ENCODE measurements around the gene MYL6B.

MYL6B gene

DNA sequence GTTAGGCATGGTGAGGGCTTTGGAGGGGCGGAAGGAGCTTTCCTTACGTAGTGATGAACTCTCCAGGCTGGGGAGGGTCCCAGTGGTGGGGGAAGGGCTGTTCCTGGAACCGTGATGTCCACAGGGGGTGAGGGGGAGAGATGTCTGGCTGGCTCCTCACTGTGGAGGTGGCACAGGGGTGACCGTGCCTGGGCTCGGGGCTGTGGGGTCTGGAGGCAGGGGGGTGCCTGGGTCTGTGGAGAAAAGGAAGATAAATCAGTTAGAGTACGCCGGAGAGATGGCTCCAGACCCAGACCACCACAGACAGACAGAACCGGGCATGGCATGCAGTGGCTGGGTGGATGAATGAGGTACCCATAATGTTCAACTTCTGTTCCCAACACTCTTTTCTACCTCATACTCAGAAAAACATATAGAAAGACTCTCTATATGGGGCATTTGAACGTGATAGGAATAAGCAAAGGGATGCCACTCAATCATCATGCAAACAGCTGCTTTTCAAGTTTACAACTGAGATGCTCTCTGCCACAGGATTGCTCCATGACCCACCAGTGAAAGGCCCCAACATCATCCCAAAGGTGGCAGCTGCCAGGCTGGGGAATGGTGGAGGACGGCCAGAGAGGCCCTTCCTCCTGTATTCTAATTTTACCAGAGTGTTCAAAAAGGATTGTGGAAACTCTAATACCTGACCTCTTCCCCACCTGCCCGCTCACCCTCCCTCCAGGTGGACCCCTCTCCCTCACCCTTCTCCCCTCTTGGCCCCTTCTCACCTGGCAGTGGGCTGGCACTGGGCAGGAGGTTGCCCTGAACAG lies 11.4 kb downstream of the MYL6B start:
- Histone ChIP-seq H3K36me3 (ENCODE audit: control insufficient read depth in 4 of 4, insufficient read depth in 4 of 4, low read length in 3 of 4) (peaks cover 4 to 89% (median 67%) of the 10 kb centered on the region in 4 experiments), H3K4me3 (ENCODE audit: control insufficient read depth in 1 of 7, extremely low read depth in 1 of 7, insufficient read depth in 4 of 7, low read depth in 2 of 7, low read length in 6 of 7) (no peak overlapping the region), H3K4me1 (ENCODE audit: control extremely low read depth in 1 of 4, control insufficient read depth in 4 of 4, insufficient read depth in 4 of 4, low read length in 3 of 4) (peaks cover 8 to 24% (median 21%) of the 10 kb centered on the region in 4 experiments), H3K9me3 (ENCODE audit: control extremely low read depth in 1 of 5, control insufficient read depth in 4 of 5, insufficient read depth in 2 of 5, low read depth in 1 of 5, low read length in 4 of 5) (no peaks in the 10 kb centered on the region), H3K27ac (ENCODE audit: insufficient read depth in 1 of 2, low read depth in 1 of 2, low read length in 2 of 2, poor library complexity in 1 of 2, severe bottlenecking in 2 of 2) (no peak overlapping the region), H3K27me3 (replicated peaks in 2 of 5; ENCODE audit: control insufficient read depth in 4 of 5, insufficient read depth in 5 of 5, low read length in 4 of 5) (no peaks in the 10 kb centered on the region)
- ChIA-PET CTCF (interaction anchor here (1.4 to 6.0 kb wide), 5 partner anchors 10 to 94 kb away, joined by 3 to 47 read pairs (median 17); partner anchors contain the start of genes ANKRD52 and ZC3H10), POLR2A (interaction anchor here (0.6 to 1.8 kb wide), 4 partner anchors 12 to 172 kb away, joined by 3 to 5 read pairs (median 4); partner anchors contain the start of gene ESYT1)
- no peak for DNase-seq
- 90% methylated on average over 5 of the region's 11 CpGs for WGBS (ENCODE audit: insufficient coverage)

- no peak for DNase-seq
- Histone ChIP-seq H3K27ac (ENCODE audit: insufficient read depth in 1 of 2, low read depth in 1 of 2, low read length in 2 of 2, poor library complexity in 1 of 2, severe bottlenecking in 2 of 2) (no peak overlapping the region), H3K4me1 (ENCODE audit: control extremely low read depth in 1 of 4, control insufficient read depth in 4 of 4, insufficient read depth in 4 of 4, low read length in 3 of 4) (peaks cover 5 to 19% (median 16%) of the 10 kb centered on the region in 4 experiments), H3K36me3 (ENCODE audit: control insufficient read depth in 4 of 4, insufficient read depth in 4 of 4, low read length in 3 of 4) (peaks cover 4 to 94% (median 69%) of the 10 kb centered on the region in 4 experiments), H3K27me3 (replicated peaks in 2 of 5; ENCODE audit: control insufficient read depth in 4 of 5, insufficient read depth in 5 of 5, low read length in 4 of 5) (no peaks in the 10 kb centered on the region), H3K9me3 (ENCODE audit: control extremely low read depth in 1 of 5, control insufficient read depth in 4 of 5, insufficient read depth in 2 of 5, low read depth in 1 of 5, low read length in 4 of 5) (no peaks in the 10 kb centered on the region), H3K4me3 (ENCODE audit: control insufficient read depth in 1 of 7, extremely low read depth in 1 of 7, insufficient read depth in 4 of 7, low read depth in 2 of 7, low read length in 6 of 7) (no peak overlapping the region)
- ChIA-PET POLR2A (no interaction called here), CTCF (interaction anchor here (1.4 to 6.0 kb wide), 2 partner anchors 10 to 40 kb away, joined by 3 to 47 read pairs; no protein-coding TSS in a partner anchor)
- WGBS (ENCODE audit: insufficient coverage) = 99% methylated on average over 9 of the region's 17 CpGs
These were observed 11.9 kb downstream of the MYL6B start for GRCh38 chr12:56164345-56164729.

DNA sequence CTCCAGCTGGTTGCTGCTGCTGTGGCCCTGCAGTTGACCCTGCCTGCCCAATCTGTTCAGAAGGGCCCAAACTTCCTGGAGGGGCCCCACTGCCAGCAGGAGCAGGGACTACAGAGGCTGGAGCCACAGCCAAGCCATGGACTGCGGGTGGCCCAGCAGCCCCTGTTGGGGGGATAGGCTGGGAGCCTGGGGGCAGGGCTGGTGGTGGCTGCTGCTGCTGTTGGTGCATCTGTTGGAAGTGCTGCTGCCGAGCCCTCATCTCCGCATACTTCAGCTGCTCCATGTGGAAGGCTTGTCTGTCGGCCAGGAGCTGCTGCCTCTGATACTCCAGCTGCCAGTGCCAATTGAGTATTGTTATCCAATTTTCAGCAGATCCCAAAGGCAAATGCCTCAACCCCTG lies 13.0 kb downstream of the MYL6B start:
- peaks cover 8 to 94% (median 70%) of the 10 kb centered on the region in 4 experiments for H3K36me3 ChIP-seq (ENCODE audit: control insufficient read depth in 4 of 4, insufficient read depth in 4 of 4, low read length in 3 of 4)

DNA sequence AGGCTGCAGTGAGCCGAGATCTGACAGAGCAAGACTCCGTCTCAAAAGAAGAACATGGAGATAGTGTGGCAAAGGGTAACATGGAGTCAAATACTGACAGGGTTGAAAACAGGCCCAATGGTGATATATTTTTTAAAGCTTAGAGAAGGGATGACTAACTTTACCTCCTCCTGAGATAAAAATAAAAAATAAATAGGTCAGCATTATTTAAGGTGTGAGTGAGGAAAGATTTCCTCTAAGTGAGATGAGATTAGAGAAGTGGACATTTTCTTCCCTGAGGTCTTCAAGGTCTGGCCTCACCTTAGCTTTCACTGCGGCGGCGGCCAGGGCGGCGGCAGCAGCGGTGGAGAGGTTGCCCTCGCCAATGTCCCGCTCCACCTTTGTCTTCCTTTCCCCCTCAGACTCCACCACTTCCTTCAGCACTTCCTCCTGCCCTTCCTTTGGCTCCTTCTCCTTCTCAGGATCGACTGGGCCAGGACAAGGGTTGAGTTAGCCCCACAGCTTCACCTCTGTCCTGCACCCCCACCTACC lies 16.9 kb downstream of the MYL6B start:
- DNase-seq = no peak
- WGBS (ENCODE audit: insufficient coverage) = 87% methylated on average over 11 of the region's 11 CpGs
- H3K9me3 ChIP-seq (ENCODE audit: control extremely low read depth in 1 of 5, control insufficient read depth in 4 of 5, insufficient read depth in 2 of 5, low read depth in 1 of 5, low read length in 4 of 5) = no peaks in the 10 kb centered on the region
- H3K4me1 ChIP-seq (ENCODE audit: control extremely low read depth in 1 of 4, control insufficient read depth in 4 of 4, insufficient read depth in 4 of 4, low read length in 3 of 4) = no peaks in the 10 kb centered on the region
- ChIA-PET POLR2A (interaction anchor here (0.5 to 0.6 kb wide), 2 partner anchors 11 to 13 kb away, joined by 3 to 4 read pairs; partner anchors contain the start of gene MYL6), CTCF (interaction anchor here (1.0 to 1.3 kb wide), 3 partner anchors 8 to 45 kb away, joined by 3 to 4 read pairs (median 3); partner anchors contain the start of gene SMARCC2)
- H3K27ac ChIP-seq (ENCODE audit: insufficient read depth in 1 of 2, low read depth in 1 of 2, low read length in 2 of 2, poor library complexity in 1 of 2, severe bottlenecking in 2 of 2) = peak overlapping the region in 1 of 2 experiments; percentile 49
- no peak overlapping the region for H3K4me3 ChIP-seq (ENCODE audit: control insufficient read depth in 1 of 7, extremely low read depth in 1 of 7, insufficient read depth in 4 of 7, low read depth in 2 of 7, low read length in 6 of 7)
- H3K36me3 ChIP-seq (ENCODE audit: control insufficient read depth in 4 of 4, insufficient read depth in 4 of 4, low read length in 3 of 4) = peaks cover 27 to 91% (median 70%) of the 10 kb centered on the region in 4 experiments
- no peaks in the 10 kb centered on the region for H3K27me3 ChIP-seq (replicated peaks in 2 of 5; ENCODE audit: control insufficient read depth in 4 of 5, insufficient read depth in 5 of 5, low read length in 4 of 5)

More for the DNA sequence above, 13.0 kb downstream of the MYL6B start:
- DNase-seq = no peak
- Histone ChIP-seq H3K4me1 (ENCODE audit: control extremely low read depth in 1 of 4, control insufficient read depth in 4 of 4, insufficient read depth in 4 of 4, low read length in 3 of 4) (peaks cover 0 to 8% (median 6%) of the 10 kb centered on the region in 4 experiments), H3K9me3 (ENCODE audit: control extremely low read depth in 1 of 5, control insufficient read depth in 4 of 5, insufficient read depth in 2 of 5, low read depth in 1 of 5, low read length in 4 of 5) (no peaks in the 10 kb centered on the region), H3K4me3 (ENCODE audit: control insufficient read depth in 1 of 7, extremely low read depth in 1 of 7, insufficient read depth in 4 of 7, low read depth in 2 of 7, low read length in 6 of 7) (no peak overlapping the region), H3K27me3 (replicated peaks in 2 of 5; ENCODE audit: control insufficient read depth in 4 of 5, insufficient read depth in 5 of 5, low read length in 4 of 5) (no peaks in the 10 kb centered on the region), H3K27ac (ENCODE audit: insufficient read depth in 1 of 2, low read depth in 1 of 2, low read length in 2 of 2, poor library complexity in 1 of 2, severe bottlenecking in 2 of 2) (no peak overlapping the region)
- WGBS (ENCODE audit: insufficient coverage) = 94% methylated on average over 3 of the region's 4 CpGs
- ChIA-PET POLR2A (interaction anchor here (0.6 kb wide), 1 partner anchor 17 kb away, joined by 5 read pairs; no protein-coding TSS in a partner anchor), CTCF (interaction anchor here (1.3 to 6.0 kb wide), 4 partner anchors 9 to 46 kb away, joined by 3 to 47 read pairs (median 5); no protein-coding TSS in a partner anchor)

DNA sequence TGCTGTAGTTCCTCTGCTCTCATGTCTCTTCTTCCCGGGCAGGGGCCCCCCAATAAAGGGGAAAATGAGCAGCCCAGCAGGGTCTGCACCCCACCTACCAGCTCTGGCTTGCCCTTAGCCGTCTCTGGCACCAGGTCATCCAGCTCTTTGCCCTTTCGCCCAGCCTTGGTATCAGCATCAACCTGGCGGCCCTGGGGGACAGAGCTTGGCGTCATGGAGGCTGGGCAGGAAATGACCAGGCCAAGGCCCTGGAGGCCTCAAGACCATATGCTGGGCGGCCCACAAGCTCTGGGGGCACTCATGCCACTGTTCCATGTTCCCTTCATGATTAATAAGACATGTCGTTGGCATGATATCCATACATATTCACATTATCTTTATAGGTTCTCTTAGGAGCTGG lies 20.5 kb downstream of the MYL6B start:
- H3K27ac ChIP-seq (ENCODE audit: insufficient read depth in 1 of 2, low read depth in 1 of 2, low read length in 2 of 2, poor library complexity in 1 of 2, severe bottlenecking in 2 of 2) = no peak overlapping the region
- 81% methylated on average over 4 of the region's 7 CpGs for WGBS (ENCODE audit: insufficient coverage)
- CTCF ChIA-PET = interaction anchor here (0.5 to 6.8 kb wide), 4 partner anchors 8 to 461 kb away, joined by 3 to 47 read pairs (median 7); partner anchors contain the start of gene SMARCC2
- POLR2A ChIA-PET = interaction anchor here (0.5 kb wide), 1 partner anchor 177 kb away, joined by 4 read pairs; no protein-coding TSS in a partner anchor
- no peak for DNase-seq
- H3K4me3 ChIP-seq (ENCODE audit: control insufficient read depth in 1 of 7, extremely low read depth in 1 of 7, insufficient read depth in 4 of 7, low read depth in 2 of 7, low read length in 6 of 7) = no peak overlapping the region
- no peaks in the 10 kb centered on the region for H3K4me1 ChIP-seq (ENCODE audit: control extremely low read depth in 1 of 4, control insufficient read depth in 4 of 4, insufficient read depth in 4 of 4, low read length in 3 of 4)
- no peaks in the 10 kb centered on the region for H3K9me3 ChIP-seq (ENCODE audit: control extremely low read depth in 1 of 5, control insufficient read depth in 4 of 5, insufficient read depth in 2 of 5, low read depth in 1 of 5, low read length in 4 of 5)
- H3K27me3 ChIP-seq (replicated peaks in 2 of 5; ENCODE audit: control insufficient read depth in 4 of 5, insufficient read depth in 5 of 5, low read length in 4 of 5) = no peaks in the 10 kb centered on the region
- H3K36me3 ChIP-seq (ENCODE audit: control insufficient read depth in 4 of 4, insufficient read depth in 4 of 4, low read length in 3 of 4) = peaks cover 33 to 90% (median 72%) of the 10 kb centered on the region in 4 experiments

GRCh38 chr12:56178347-56178746 lies 26.0 kb downstream of the MYL6B start:
- H3K36me3 ChIP-seq (ENCODE audit: control insufficient read depth in 4 of 4, insufficient read depth in 4 of 4, low read length in 3 of 4) = peaks cover 39 to 81% (median 62%) of the 10 kb centered on the region in 4 experiments
- H3K27ac ChIP-seq (ENCODE audit: insufficient read depth in 1 of 2, low read depth in 1 of 2, low read length in 2 of 2, poor library complexity in 1 of 2, severe bottlenecking in 2 of 2) = no peak overlapping the region
- 100% methylated on average over 1 of the region's 3 CpGs for WGBS (ENCODE audit: insufficient coverage)
- no peaks in the 10 kb centered on the region for H3K4me1 ChIP-seq (ENCODE audit: control extremely low read depth in 1 of 4, control insufficient read depth in 4 of 4, insufficient read depth in 4 of 4, low read length in 3 of 4)
- ChIA-PET CTCF (interaction anchor here (0.6 to 2.7 kb wide), 4 partner anchors 10 to 59 kb away, joined by 3 to 16 read pairs (median 4); partner anchors contain the start of gene SMARCC2), POLR2A (interaction anchor here (1.1 to 1.2 kb wide), 2 partner anchors 11 to 16 kb away, joined by 3 read pairs; partner anchors contain the start of gene SMARCC2)
- no peak overlapping the region for H3K4me3 ChIP-seq (ENCODE audit: control insufficient read depth in 1 of 7, extremely low read depth in 1 of 7, insufficient read depth in 4 of 7, low read depth in 2 of 7, low read length in 6 of 7)
- H3K27me3 ChIP-seq (replicated peaks in 2 of 5; ENCODE audit: control insufficient read depth in 4 of 5, insufficient read depth in 5 of 5, low read length in 4 of 5) = no peaks in the 10 kb centered on the region
- no peak for DNase-seq
- H3K9me3 ChIP-seq (ENCODE audit: control extremely low read depth in 1 of 5, control insufficient read depth in 4 of 5, insufficient read depth in 2 of 5, low read depth in 1 of 5, low read length in 4 of 5) = no peaks in the 10 kb centered on the region
